Ramos (cell line): ENCODE results near the gene CTSH.
"Not testable (repeated sequence)": the region's sequence is repeated elsewhere in the genome, so short reads cannot be mapped to it uniquely, and the experiment has no call there.

Experiments used
- in situ Hi-C: fragments of 300-500 bp; cut with MboI; formaldehyde crosslinking; loops from one replicate; pipeline ENCODE4 v1.14.3; 2022; ENCODE audit warnings: low sequenced_read_pairs; ENCODE audit not compliant: unreplicated experiment

The CTSH gene

DNA sequence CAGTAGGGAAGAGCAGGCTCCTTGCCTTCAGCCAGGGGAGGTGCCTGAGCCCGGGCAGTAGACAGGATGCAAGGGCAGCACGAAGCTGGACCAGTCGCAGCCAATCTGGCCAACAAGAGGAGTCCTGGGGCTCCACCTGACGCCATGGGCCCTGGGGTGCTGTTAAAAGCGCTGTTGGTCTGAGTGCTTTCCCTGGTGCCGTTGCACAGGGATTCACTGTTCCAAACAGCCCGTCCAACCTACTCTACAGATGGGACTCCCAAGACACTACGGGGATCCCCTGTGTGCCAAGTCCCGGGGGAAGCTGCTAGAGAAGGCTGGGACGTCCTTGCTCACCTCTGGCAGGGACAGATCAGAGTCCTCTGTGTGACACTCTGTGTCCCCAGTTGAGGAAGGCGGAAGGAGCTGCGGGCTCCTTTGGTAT lies 632 bp downstream of the CTSH start:
- in situ Hi-C loops, result no loop called here

DNA sequence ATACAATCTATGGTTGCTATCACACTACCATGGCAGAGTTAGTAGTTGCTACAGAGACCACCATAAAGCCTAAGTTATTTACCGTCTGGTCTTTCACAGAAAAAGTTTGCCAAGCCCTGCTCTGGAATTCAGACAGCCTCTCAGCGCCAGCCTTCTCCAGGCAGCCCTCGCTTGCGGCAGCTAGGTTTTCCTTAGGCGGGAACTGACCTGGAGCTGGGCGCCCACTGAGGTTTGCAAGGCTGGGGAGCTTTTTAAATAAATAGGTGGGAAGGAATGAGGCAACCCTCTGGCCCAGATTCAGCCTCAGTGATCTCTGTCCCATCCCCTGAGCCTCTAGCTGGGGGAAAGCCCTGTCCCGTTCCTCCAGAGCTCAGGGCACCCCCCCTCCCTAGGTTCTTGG lies 1.2 kb downstream of the CTSH start:
- in situ Hi-C loops, result no loop called here

DNA sequence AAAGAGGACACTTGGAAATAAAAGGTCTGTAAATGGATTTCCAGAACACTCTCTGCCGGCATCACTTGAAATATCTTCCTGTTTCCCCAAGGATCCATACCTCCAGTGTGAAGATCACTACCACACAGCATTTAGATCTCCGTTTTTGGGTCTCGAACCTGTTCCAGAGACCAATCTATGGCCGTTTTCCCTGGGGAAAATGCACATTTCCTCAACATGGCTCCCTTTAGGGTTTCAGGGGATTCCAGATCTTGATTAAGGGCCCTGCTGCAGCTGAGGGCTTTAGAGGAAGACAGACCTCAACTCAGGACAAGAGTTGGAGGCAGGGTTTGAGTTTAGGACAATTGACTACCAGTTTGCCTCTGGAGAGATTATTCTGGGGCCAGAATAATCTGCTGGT lies 2.1 kb downstream of the CTSH start:
- in situ Hi-C loops, result no loop called here

DNA sequence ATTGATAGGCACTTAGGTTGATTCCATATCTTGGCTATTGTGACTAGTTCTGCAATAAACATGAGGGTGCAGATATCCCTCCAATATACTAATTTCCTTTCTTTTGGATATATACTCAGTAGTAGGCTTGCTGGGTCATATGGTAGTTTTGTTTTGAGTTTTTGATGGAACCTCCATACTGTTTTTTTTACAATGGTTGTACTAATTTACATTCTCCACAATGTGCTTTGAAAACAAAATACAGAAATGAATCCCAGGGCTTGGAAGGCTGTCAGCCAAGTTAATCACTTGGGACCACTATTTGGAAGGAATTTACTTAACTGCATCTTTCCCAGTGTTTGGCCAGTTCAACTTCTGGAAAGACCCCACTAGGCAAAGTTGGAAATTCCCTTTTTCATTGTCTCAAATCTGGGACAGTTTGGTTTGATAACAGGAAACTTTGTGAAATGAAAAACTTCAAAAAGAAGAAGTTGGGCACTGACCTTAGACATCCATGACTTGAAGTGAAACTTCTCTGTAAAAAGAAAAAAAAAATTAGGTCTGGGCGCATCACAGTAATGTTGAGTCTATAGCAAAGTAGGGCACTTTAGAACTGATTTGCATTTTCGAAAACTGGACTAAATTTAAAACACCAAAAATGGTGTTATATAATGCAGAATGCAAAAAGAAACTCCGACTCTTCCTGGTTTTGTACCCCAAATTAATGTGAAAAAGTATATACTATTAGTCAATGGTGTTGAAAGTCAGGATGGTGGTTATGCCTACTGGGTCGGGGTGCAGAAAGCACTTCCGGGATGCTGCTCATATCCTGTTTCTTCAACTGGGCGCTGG lies 6.0 kb downstream of the CTSH start:
- in situ Hi-C loops, result no loop called here

DNA sequence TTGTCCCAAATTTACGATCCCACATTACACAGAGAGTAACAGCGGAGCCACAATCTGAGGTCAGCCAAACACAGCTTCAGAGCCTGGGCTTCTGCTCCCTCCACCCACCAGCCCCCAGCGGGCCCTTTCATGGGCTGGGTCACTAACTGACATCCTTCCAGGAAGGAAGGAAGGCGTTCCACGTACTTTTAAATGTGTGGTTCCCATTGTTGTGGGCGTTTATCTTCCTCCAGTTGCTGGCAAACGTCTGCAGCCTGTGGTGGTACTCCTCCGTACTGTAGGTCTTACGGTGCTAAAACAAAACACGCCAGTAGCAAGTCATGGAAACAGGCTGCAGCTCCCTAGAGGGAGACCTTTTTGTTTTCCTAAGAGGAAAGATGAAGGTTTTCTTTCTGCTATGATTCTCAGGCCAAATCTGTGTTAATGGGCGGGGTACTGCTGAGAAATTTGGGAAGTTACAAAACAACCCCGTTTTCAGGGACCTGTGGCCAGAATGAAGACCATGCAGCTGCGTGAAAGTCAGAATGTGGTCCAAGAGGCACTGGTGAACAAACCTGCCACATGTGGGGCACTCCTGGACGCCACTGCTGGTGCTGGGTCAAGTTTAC lies 7.6 kb downstream of the CTSH start:
- in situ Hi-C loops, result no loop called here

DNA sequence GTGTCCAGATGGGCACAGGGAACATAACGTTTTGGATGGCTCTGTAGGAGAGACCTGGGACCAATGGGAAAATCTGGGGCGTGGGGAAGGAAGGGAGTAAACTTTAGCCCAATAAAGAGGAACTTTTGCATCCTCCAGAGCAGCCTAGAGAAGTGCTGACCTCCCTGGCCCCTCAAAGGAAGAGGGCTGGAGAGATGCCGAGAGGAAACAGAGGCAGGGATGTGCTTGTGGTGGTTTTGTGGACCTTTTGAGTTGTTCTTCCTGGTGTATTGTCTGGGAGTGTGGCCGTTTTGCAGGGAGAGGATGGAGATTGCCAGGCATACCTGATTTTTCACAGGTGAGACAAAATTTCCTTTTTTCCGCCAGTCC lies 10.2 kb downstream of the CTSH start:
- in situ Hi-C loops, result no loop called here

DNA sequence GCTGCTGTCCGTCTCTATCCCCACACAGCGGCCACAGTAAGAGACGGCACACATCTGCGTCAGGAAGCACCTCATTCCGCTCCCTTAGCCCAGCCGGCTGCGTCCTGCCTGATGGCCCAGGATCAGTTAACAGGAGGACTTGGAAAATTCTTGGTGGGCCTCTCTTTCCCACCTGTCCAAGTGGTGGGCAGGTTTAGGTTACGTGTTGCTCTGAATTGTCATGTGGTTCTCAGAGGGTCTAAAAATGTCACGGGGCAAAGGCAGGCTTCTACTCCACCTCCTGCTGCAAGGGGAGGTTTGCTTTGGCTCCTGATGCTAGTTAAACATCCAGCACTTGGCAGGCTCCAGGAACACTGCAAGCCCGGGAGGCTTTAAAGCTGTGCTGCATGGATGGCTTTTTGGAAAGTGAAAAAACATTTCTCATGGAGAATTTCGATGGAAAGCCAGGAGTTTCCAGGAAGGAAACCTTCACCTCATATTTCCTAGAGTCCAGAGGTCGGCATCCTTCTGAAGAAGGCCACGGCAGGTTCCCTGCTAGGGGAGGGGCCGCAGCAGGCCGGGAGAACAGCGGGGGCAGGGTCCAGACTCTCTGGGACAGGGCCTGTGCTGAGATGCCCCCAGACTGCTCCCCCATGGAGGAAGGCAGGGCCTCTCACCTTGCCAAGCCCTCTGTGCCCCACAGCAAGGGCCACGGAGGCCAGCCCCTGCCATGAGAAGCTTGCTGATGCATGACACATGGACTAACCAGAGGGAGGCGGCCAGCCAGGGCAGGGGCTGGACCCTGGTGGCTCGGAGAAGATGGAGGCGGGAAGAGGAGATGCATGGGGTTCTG lies 10.8 kb downstream of the CTSH start:
- in situ Hi-C loops, result no loop called here

DNA sequence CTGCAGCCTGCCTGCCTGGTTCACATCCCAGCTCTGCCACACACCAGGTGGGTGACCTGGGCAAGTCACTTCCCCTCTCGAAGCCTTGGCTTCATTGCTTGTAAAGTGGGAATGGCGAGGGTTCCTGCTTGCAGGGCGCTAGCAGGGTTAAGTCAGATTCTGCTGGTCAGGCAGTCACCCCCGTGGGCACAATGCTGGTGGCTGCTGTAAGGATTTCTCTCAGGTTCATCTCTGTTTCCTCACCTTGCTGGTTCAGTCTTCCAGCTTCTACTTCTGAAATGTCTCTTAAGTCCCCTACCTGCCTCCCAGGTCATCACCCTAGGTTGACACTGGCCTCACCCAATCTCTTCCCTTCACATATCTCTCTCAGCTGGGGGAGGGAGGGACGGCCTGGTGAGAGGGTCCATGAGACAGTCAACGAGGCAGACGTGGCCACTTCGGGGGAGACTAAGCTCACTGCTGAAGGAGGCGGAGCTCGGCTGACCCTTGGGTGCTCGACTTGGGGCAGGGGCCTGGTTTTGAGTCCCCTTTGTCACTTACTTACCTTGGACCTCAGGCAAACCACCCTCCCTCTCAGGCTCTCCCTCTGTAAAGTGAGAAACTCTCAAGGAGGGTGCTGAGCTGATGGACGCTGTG lies 11.5 kb downstream of the CTSH start:
- in situ Hi-C loops, result no loop called here

DNA sequence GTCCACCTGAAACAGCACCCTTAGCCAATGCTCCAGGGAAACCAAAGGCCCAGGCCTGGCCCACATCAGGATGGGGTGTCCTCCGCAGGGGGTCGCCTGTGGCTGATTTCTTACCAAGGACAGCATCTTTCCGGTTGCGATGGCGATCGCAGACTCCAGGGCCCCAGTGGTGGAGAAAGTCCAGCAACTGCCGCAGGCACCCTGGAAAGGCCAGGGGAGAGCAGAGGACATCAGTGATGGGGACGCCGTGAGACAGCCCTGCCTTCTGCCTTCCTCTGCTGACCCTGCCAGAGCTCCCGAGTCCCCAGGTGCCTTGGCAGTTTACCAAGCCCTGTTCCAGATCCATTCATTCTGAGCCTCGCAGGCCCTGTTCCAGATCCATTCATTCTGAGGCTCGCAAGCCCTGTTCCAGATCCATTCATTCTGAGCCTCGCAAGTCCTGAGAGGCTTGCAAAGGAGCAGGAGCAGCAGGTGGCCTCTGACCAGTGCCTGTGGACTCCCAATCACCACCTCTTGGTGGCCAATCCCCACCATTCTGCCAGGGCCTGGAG lies 12.5 kb downstream of the CTSH start:
- in situ Hi-C loops, result no loop called here

DNA sequence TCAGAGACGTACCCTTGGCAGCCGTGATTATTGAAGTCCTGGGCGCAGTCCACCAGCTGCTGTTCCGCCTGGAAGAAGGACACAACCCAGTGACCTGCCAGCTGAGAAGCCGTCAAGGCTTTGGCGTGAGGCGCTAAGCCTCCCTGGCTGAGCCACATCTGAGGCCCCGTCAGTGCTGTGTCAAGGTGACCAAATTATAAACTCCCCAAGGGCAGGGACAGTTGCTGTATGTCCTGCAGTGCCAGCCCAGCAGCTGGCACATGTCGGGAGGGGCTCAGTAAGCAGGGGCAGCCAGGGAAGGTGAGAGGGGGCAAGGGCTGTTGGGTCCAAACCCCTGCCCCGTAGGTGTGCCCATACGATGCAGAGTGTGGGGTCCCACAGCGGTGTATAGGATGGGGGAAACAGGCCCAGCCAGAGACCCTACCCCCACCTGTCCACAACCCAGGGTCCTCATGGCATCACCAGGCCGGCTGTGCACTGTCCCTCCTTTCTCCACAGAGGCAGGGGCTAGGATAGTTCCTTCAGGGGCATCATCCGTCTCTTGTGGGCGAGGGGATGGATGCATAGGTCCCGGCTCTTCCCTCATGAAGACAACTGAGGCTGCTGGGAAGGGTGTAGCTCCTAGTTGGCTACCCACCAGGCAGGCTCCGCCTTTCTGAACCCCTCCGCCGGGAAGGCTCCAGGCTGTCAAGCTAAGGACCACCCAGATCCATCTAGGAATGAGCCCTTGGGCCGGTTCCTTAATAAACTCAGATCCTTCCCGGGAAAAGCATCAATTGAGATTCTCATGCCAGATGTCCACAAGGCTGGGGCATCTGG lies 13.2 kb downstream of the CTSH start:
- in situ Hi-C loops, result no loop called here

DNA sequence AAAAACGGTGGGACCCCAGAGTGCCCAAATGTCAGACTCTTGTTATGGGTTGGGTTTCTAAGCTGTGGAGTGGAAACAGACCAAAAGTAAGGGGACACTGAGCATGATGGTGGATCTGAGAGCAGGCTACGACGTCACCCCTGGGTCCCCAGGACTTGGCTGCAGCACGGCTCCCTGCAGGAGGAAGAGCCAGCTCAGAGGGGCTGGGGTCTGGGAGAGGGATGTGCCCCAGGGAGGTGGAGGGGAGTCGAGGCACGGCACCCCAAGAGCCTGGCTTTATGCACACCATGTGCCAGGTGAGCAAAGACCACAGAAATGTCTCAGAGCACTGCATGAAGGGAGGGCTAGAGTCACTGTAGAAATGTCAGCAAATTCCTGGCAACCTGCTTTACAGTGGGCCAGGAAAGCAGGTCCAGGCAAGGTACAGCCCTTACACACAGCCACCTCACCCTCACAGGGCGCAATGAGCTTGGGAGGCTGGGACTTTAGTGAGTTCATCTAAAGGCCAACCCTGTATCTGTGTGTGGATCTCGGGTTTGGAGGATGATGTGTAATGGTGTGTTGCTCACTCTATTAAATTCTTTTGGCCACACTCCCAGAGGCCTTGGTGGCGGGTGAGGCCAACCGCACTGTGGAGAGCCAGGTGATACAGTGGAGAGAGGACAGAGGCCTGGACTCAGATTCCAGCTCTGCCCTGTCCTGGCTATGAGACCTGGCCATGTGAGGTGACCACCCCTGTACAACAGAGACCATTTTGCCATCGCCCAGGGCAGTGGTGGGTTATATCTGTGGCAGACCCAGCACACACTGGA lies 14.1 kb downstream of the CTSH start:
- in situ Hi-C loops, result no loop called here

DNA sequence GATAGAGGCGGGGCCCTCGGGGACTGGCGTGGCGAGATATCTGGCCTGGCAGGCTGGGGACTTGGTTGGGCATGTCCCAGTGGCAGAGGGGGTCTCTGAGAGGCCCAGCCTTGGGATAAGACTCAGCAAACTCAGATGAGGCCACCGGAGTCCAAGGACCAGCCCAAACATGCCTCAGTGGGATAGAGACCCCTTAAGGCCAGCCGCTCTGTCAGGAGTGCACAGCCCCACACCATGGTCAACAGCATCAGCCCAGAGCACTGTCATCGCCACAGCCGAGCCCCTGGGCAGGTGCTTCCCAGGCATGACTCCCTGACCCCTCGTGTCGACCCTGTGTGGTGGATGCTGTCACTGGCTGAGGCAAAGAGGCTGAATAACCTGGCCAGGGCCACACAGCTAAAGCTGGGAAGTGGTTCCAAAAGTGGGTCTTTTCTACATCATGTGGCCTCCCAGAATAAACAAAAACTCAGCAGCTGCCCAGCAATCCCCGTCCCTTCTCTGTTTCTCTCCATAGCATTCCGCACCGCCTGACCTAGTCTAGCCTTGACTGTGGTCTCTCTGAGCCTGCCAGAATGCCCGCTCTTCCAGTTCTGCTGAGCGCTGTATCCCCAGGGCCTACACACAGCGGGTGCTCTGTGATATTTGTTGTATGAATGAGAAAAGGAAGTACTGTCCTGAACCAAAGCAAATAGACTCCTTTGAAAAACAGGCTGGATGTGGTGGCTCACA lies 15.1 kb downstream of the CTSH start:
- in situ Hi-C loops, result no loop called here

DNA sequence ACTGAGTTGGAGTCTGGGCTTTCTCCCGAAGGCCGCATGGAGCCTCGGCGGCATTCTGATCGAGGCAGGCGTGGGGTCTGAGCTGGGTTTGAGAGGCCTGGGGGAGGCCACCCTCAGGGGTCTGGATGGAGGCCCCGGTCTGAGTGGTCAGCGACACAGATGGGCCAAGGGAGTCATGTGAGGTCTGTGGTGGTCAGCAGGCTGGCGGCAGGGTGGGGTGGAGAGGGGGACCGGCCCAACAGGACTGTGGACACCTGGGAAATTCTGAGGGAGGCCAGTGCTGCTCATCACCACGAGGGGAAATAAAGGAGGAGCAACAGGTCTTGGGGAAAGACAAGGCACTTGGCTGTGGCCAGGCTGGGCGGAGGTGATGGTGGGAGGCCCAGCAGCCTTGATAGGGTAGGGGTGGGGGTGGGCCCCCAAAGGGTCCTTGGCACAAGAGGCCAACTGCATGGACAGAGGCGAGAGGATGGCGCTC lies 16.2 kb downstream of the CTSH start:
- in situ Hi-C loops, result no loop called here

DNA sequence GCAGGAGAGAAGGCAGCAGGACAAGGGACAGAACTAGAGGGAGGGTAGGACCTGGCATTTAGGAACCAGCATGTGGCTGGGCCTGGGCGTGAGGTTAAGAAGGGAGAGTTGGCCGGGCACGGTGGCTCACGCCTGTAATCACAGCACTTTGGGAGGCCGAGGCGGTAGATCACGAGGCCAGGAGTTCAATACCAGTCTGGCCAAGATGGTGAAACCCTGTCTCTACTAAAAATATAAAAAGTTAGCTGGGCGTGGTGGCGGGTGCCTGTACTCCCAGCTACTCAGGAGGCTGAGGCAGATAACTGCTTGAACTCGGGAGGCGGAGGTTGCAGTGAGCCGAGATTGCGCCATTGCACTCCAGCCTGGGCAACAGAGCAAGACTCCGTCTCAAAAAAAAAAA lies 16.7 kb downstream of the CTSH start:
- in situ Hi-C loops, result not testable (repeated sequence)

DNA sequence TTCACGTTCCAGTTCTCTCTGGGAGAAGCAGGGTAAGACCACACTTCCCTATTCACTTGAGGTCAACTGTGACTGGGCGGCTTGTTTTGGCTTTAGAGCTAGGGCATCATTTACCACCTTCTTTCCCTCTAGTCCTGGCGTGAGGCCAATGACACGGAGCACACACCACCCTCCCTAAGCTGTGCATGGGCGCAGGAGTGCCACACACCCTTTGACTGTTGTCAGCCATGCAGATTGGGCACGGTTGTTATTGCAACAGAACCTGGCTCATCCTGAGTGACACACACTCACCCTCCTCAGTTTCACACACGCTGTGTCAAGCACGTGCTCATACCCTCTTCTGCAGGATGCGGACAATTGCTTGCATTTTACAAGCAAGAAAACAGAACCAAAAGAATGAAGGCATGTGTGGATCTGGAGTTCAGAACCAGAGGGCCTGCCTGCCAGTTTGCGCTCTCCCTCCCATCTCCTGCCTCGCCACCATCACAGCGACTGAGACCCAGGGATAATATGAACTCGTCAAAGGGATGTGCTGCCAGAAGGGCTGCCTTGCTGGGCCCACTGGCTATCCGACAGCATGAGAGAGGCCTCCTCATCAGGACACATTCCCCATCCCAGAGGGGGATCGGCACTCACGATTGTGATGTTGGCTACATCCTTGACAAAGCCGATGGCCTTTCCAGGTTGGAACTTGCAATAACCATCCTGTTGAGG lies 17.6 kb downstream of the CTSH start:
- in situ Hi-C loops, result no loop called here

DNA sequence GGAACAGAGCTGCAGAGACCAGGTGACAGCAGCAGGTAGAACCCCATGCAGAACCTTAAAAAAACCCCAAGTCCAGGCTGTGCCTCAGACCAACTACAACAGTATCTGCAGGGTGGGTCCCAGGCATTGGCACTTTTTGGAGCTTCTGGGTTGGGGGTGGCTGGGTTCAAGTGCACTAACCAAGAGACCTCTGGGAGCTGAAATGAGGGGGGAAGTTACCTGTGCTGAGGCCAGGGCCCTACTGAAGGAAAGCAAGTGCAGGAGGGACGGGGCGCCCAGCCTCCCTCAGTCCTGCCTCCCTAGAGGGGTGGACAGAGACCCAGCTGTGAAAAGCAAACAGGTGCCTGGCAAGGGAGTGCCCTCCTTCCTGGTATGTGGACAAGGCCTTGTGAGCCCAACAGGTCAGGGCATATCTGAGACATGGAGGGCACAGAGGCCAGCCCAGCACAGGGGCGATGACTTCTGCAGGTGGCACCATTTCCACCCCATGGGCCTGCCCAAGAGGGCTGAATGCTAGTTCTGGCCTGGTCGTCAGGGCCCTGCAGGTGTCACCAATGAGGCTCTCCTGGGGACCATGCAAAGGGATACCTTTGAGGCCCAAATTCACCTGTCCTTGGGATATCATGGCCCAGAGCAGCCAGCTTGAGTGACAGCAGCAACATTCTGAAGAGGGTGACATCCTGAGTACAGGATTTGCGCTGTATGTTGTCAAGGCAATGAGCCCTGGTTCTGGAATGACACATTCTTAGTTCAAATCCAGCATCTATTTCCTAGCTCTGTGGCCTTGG lies 18.7 kb downstream of the CTSH start:
- in situ Hi-C loops, result no loop called here
